SK-N-SH (cell line): ENCODE results near the gene TCF3. TPM values are rescaled to one million over a fixed set of nuclear protein-coding genes. Genes with fewer than 3 reads are reported as not detected.

Source experiments
- CTCF ChIA-PET: fragments of 300-600, 350-600 bp; formaldehyde crosslinking; extraction: SDS; loops from one replicate; lab custom pipeline; 2021; lab: Yijun Ruan, JAX
- POLR2A ChIA-PET: fragments of 350-600 bp; sonication (Branson Sonifier 250); formaldehyde crosslinking; extraction: SDS; loops from one replicate; lab custom pipeline; 2020; ENCODE audit warnings: antibody characterized with exemption, inconsistent platforms; lab: Yijun Ruan, JAX
- DNase-seq: peaks from one replicate; pipeline ENCODE4 v3.0.0; 2012
- H2AFZ ChIP-seq: fragments of 200-600 bp; sonication (generic); 2 replicates; pipeline ENCODE4 v1.8.1; 2016; ENCODE audit warnings: antibody characterized with exemption, mild to moderate bottlenecking, low read depth
- H3F3A ChIP-seq: fragments of 200-600 bp; sonication (generic); replicated peaks from 2 replicates; pipeline ENCODE3; 2016; ENCODE audit warnings: antibody characterized with exemption, mild to moderate bottlenecking; ENCODE audit not compliant: insufficient read depth
- H3K27ac ChIP-seq, 2 experiments: fragments of 200-500 bp in 1 of 2; fragments of 200-600 bp in 1 of 2; sonication (Bioruptor generic) in 1 of 2; sonication (generic), shearing (Covaris generic) in 1 of 2; 2 replicates each; pipeline versions ENCODE4 v1.5.1 to v1.6.1; 2014 to 2016; ENCODE audit warnings: low read depth in 2 of 2, inconsistent platforms in 1 of 2, low read length in 1 of 2, mild to moderate bottlenecking in 1 of 2, mixed read lengths in 1 of 2
- H3K27me3 ChIP-seq: fragments of 200-600 bp; sonication (generic), shearing (Covaris generic); 2 replicates; pipeline ENCODE4 v1.6.1; 2016; ENCODE audit warnings: mixed run types; ENCODE audit not compliant: insufficient read depth
- H3K36me3 ChIP-seq, 2 experiments: fragments of 200-500 bp in 1 of 2; fragments of 200-600 bp in 1 of 2; sonication (Bioruptor generic) in 1 of 2; sonication (generic) in 1 of 2; replicated peaks in 1 of 2; 2 replicates each; pipeline versions ENCODE3 to v1.5.1; 2014 to 2016; ENCODE audit warnings: low read length in 1 of 2, mild to moderate bottlenecking in 1 of 2; ENCODE audit not compliant: insufficient read depth in 2 of 2, control insufficient read depth in 1 of 2
- H3K4me1 ChIP-seq, 2 experiments: fragments of 200-500 bp in 1 of 2; fragments of 200-600 bp in 1 of 2; sonication (Bioruptor generic) in 1 of 2; sonication (generic), shearing (Covaris generic) in 1 of 2; 2 replicates each; pipeline versions ENCODE4 v1.5.1 to v1.6.1; 2014 to 2016; ENCODE audit warnings: low read depth in 1 of 2, low read length in 1 of 2, mixed run types in 1 of 2; ENCODE audit not compliant: insufficient read depth in 2 of 2, control insufficient read depth in 1 of 2
- H3K4me2 ChIP-seq: fragments of 200-600 bp; sonication (generic), shearing (Covaris generic); 2 replicates; pipeline ENCODE4 v1.6.1; 2017; ENCODE audit warnings: mixed run types
- H3K4me3 ChIP-seq, 2 experiments: fragments of 200-500 bp in 1 of 2; fragments of 200-600 bp in 1 of 2; sonication (Bioruptor generic) in 1 of 2; sonication (generic), shearing (Covaris generic) in 1 of 2; 2 replicates each; pipeline versions ENCODE4 v1.5.1 to v1.8.1; 2014 to 2016; ENCODE audit warnings: low read depth in 2 of 2, inconsistent platforms in 1 of 2, low read length in 1 of 2, mild to moderate bottlenecking in 1 of 2, mixed read lengths in 1 of 2, moderate library complexity in 1 of 2
- H3K79me2 ChIP-seq: fragments of 200-600 bp; sonication (generic); 2 replicates; pipeline ENCODE4 v1.8.1; 2017; ENCODE audit warnings: mild to moderate bottlenecking; ENCODE audit not compliant: insufficient read depth
- H3K9ac ChIP-seq: fragments of 200-600 bp; sonication (generic); 2 replicates; pipeline ENCODE4 v1.6.1; 2017; ENCODE audit warnings: mixed run types
- H3K9me2 ChIP-seq: fragments of 200-600 bp; sonication (generic); 2 replicates; pipeline ENCODE4 v1.6.1; 2017; ENCODE audit warnings: mixed run types
- H3K9me3 ChIP-seq: fragments of 200-600 bp; sonication (generic); 2 replicates; pipeline ENCODE4 v1.6.1; 2017; ENCODE audit warnings: mixed run types, mild to moderate bottlenecking, moderate library complexity
- H4K20me1 ChIP-seq: fragments of 200-600 bp; sonication (generic); 2 replicates; pipeline ENCODE4 v1.6.1; 2017; ENCODE audit warnings: mild to moderate bottlenecking, mixed run types; ENCODE audit not compliant: insufficient read depth
- CHD2 ChIP-seq: fragments of 150-350 bp; IDR thresholded peaks from 2 replicates; pipeline ENCODE4 v1.6.1; 2018; ENCODE audit warnings: low read length; ENCODE audit not compliant: partially characterized antibody
- CTCF ChIP-seq: fragments of 200-600 bp; sonication (generic); IDR thresholded peaks from 2 replicates; pipeline ENCODE4 v1.6.1; 2017; ENCODE audit warnings: antibody characterized with exemption, mild to moderate bottlenecking, moderate library complexity
- EP300 ChIP-seq, 2 experiments: IDR thresholded peaks; 2 replicates each; pipeline versions ENCODE4 v1.4.0 to v1.6.1; 2012; ENCODE audit warnings: borderline replicate concordance in 1 of 2, low read depth in 1 of 2, low read length in 1 of 2
- EZH2phosphoT487 ChIP-seq: fragments of 200-600 bp; sonication (generic); IDR thresholded peaks from 2 replicates; pipeline ENCODE4 v1.6.1; 2017; ENCODE audit warnings: low read depth, mixed run types, mild to moderate bottlenecking, antibody characterized with exemption, moderate library complexity, borderline replicate concordance
- FOSL2 ChIP-seq: IDR thresholded peaks from 2 replicates; pipeline ENCODE4 v1.4.0; 2012; ENCODE audit warnings: low read depth, mild to moderate bottlenecking, moderate library complexity, borderline replicate concordance
- FOXJ3 ChIP-seq: sonication (generic); formaldehyde crosslinking; IDR thresholded peaks from 2 replicates; pipeline ENCODE4 v1.5.1; 2020; ENCODE audit warnings: mild to moderate bottlenecking, missing genetic modification reagents
- GATA2 ChIP-seq: sonication (generic); formaldehyde crosslinking; IDR thresholded peaks from 2 replicates; pipeline ENCODE4 v1.5.0; 2020; ENCODE audit warnings: mild to moderate bottlenecking, missing genetic modification reagents
- JUND ChIP-seq: IDR thresholded peaks from 2 replicates; pipeline ENCODE4 v1.4.0; 2012
- MAX ChIP-seq: IDR thresholded peaks from 2 replicates; pipeline ENCODE4 v1.4.0; 2012; ENCODE audit warnings: low read depth
- MEF2A ChIP-seq: IDR thresholded peaks from 2 replicates; pipeline ENCODE4 v1.4.0; 2012; ENCODE audit warnings: low read depth, borderline replicate concordance
- MXI1 ChIP-seq: IDR thresholded peaks from 2 replicates; pipeline ENCODE4 v1.6.1; 2012; ENCODE audit warnings: mild to moderate bottlenecking, low read depth, low read length, improper control_type of control experiment
- PBX3 ChIP-seq: IDR thresholded peaks from 2 replicates; pipeline ENCODE4; 2012
- RAD21 ChIP-seq: IDR thresholded peaks from 2 replicates; pipeline ENCODE4 v1.6.1; 2012; ENCODE audit warnings: mild to moderate bottlenecking, low read length
- RCOR1 ChIP-seq: fragments of 150-350 bp; IDR thresholded peaks from 2 replicates; pipeline ENCODE4 v1.6.1; 2017; ENCODE audit warnings: antibody characterized with exemption, low read length
- RFX5 ChIP-seq: IDR thresholded peaks from 2 replicates; pipeline ENCODE4 v1.6.1; 2012; ENCODE audit warnings: mild to moderate bottlenecking, improper control_type of control experiment, low read length
- RXRA ChIP-seq: IDR thresholded peaks from 2 replicates; pipeline ENCODE4 v1.4.0; 2012; ENCODE audit warnings: low read depth, mild to moderate bottlenecking, borderline replicate concordance
- SIN3A ChIP-seq: IDR thresholded peaks from 2 replicates; pipeline ENCODE4 v1.6.1; 2012; ENCODE audit warnings: low read depth, mild to moderate bottlenecking, low read length, moderate library complexity, borderline replicate concordance
- TCF12 ChIP-seq: IDR thresholded peaks from 2 replicates; pipeline ENCODE4 v1.4.0; 2012
- USF2 ChIP-seq: fragments of 150-350 bp; IDR thresholded peaks from 2 replicates; pipeline ENCODE4 v1.6.1; 2017; ENCODE audit warnings: antibody characterized with exemption, low read length, low read depth, borderline replicate concordance
- YY1 ChIP-seq: IDR thresholded peaks from 2 replicates; pipeline ENCODE4 v1.4.0; 2012; ENCODE audit warnings: low read depth, mild to moderate bottlenecking
- WGBS: methylation state at CpG from one replicate; pipeline ENCODE4 v1.1.6; 2017; ENCODE audit warnings: low lambda C conversion rate; 5-methylcytosine and 5-hydroxymethylcytosine counted together
- polyA plus RNA-seq, 3 experiments: library from polyadenylated mRNA; depleted of rRNA; stranded (reverse); fragments of >200 nt; gene quantifications; 2 replicates each; pipeline ENCODE4 v1.2.3, GENCODE V29; 2012

The TCF3 gene
- polyA plus RNA-seq, 1 of the 3 experiments (the other 2 are of a cell fraction) = 104 TPM

GRCh38 chr19:1621574-1621973, 30.8 kb downstream of the TCF3 start:
- DNase-seq = no peak
- Histone ChIP-seq H3F3A (peaks cover 2% of the 10 kb centered on the region), H3K36me3 (peaks cover 0 to 69% of the 10 kb centered on the region in 2 experiments), H3K9me2 (no peaks in the 10 kb centered on the region), H3K9me3 (no peaks in the 10 kb centered on the region), H3K4me1 (no peaks in the 10 kb centered on the region; a peak in 1 of 4 replicates), H3K27ac (no peak overlapping the region), H3K4me2 (no peak overlapping the region), H2AFZ (no peak overlapping the region), H3K4me3 (no peak overlapping the region), H3K27me3 (no peaks in the 10 kb centered on the region), H3K9ac (no peak overlapping the region), H4K20me1 (peaks cover 10% of the 10 kb centered on the region; the same call in 1 of the 2 replicates), H3K79me2 (0 out of 2 replicates have a peak, but pooled peaks cover 8% of the 10 kb centered on the region)
- POLR2A ChIA-PET = no interaction called here
- CTCF ChIA-PET = no interaction called here
- TF ChIP-seq RCOR1 = no peak
- no peak for TF ChIP-seq FOXJ3 (CRISPR knock-in tag)
- WGBS = 99% methylated on average over 14 of the region's 23 CpGs

GRCh38 chr19:1621021-1621420, 31.4 kb downstream of the TCF3 start:
- WGBS = 100% methylated on average over 1 of the region's 19 CpGs

GRCh38 chr19:1620502-1620901, 31.9 kb downstream of the TCF3 start:
- Histone ChIP-seq H3K9ac (no peak overlapping the region), H3K27ac (no peak overlapping the region), H3K79me2 (0 out of 2 replicates have a peak, but pooled peaks cover 8% of the 10 kb centered on the region), H3K4me3 (no peak overlapping the region), H3K9me2 (no peaks in the 10 kb centered on the region), H3K27me3 (no peaks in the 10 kb centered on the region), H3K36me3 (peaks cover 3 to 66% of the 10 kb centered on the region in 2 experiments), H3K9me3 (no peaks in the 10 kb centered on the region), H3F3A (peaks cover 2% of the 10 kb centered on the region), H3K4me1 (no peaks in the 10 kb centered on the region; a peak in 1 of 4 replicates), H3K4me2 (no peak overlapping the region), H4K20me1 (peaks cover 10% of the 10 kb centered on the region; the same call in 1 of the 2 replicates), H2AFZ (no peak overlapping the region)
- ChIA-PET CTCF (no interaction called here), POLR2A (no interaction called here)
- no peak for DNase-seq
- 96% methylated on average over 11 of the region's 11 CpGs for WGBS
- TF ChIP-seq MXI1 (no peak), PBX3 (no peak), MAX (no peak), FOSL2 (no peak), RAD21 (no peak), JUND (no peak), EZH2phosphoT487 (no peak), USF2 (no peak), CTCF (no peak), TCF12 (no peak), RXRA (no peak), SIN3A (no peak), RFX5 (no peak), YY1 (no peak), GATA2 (CRISPR knock-in tag) (no peak)

More at GRCh38 chr19:1621021-1621420, 31.4 kb downstream of the TCF3 start:
- POLR2A ChIA-PET = no interaction called here
- H3K79me2 ChIP-seq = 0 out of 2 replicates have a peak, but pooled peaks cover 8% of the 10 kb centered on the region
- peaks cover 2% of the 10 kb centered on the region for H3F3A ChIP-seq
- DNase-seq = peak; percentile 33
- no peaks in the 10 kb centered on the region for H3K9me2 ChIP-seq
- no peak overlapping the region for H3K9ac ChIP-seq
- no peaks in the 10 kb centered on the region for H3K27me3 ChIP-seq
- peaks cover 10% of the 10 kb centered on the region; the same call in 1 of the 2 replicates for H4K20me1 ChIP-seq
- no peak overlapping the region for H3K4me3 ChIP-seq
- H3K27ac ChIP-seq = no peak overlapping the region; a peak in 1 of 4 replicates
- TF ChIP-seq RCOR1 (no peak), EP300 (IDR thresholded peaks at IDR 0.05; ENCODE audit: borderline replicate concordance in 1 of 2, low read depth in 1 of 2, low read length in 1 of 2) (no peak), SIN3A (no peak), RAD21 (no peak), CHD2 (no peak), MEF2A (no peak)
- H2AFZ ChIP-seq = no peak overlapping the region
- no peak overlapping the region for H3K4me2 ChIP-seq
- CTCF ChIA-PET = no interaction called here
- peaks cover 0 to 66% of the 10 kb centered on the region in 2 experiments for H3K36me3 ChIP-seq
- H3K4me1 ChIP-seq = no peaks in the 10 kb centered on the region; a peak in 1 of 4 replicates
- no peaks in the 10 kb centered on the region for H3K9me3 ChIP-seq
